H1 (cell line): ENCODE data around the gene TASP1. TPM values are rescaled to one million over a fixed set of nuclear protein-coding genes. Genes with fewer than 3 reads are reported as not detected.

Experiments used
- CTCF ChIA-PET: fragments of 300-600 bp; sonication (Branson Sonifier 250); formaldehyde crosslinking; loops from one replicate; lab custom pipeline; 2021; ENCODE audit not compliant: partially characterized antibody; lab: Charles Lee
- POLR2A ChIA-PET: fragments of 300-600 bp; sonication (Branson Sonifier 250); formaldehyde crosslinking; loops from one replicate; lab custom pipeline; 2021; ENCODE audit warnings: inconsistent platforms; ENCODE audit not compliant: partially characterized antibody; lab: Charles Lee
- DNase-seq, 2 experiments: peaks; one replicate each; pipeline versions ENCODE4 v3.0.0 to v3.0.0-alpha.2; 2010 to 2022; ENCODE audit warnings: low spot score in 2 of 2, low read depth in 1 of 2, mixed read lengths in 1 of 2
- FAIRE-seq: peaks from 2 replicates; lab custom pipeline; 2011; peaks lifted over from hg19 to GRCh38; lab: Jason Lieb, UNC
- H2AFZ ChIP-seq: 2 replicates; pipeline ENCODE4 v1.8.1; 2012; ENCODE audit warnings: low read length, inconsistent platforms
- H2AK5ac ChIP-seq: 2 replicates; pipeline ENCODE4 v1.6.1; 2013; ENCODE audit warnings: low read depth, low read length
- H2BK120ac ChIP-seq: replicated peaks from 2 replicates; pipeline ENCODE3; 2013; ENCODE audit warnings: low read depth, low read length, inconsistent platforms
- H2BK12ac ChIP-seq: 2 replicates; pipeline ENCODE4 v1.6.1; 2013; ENCODE audit warnings: low read depth, low read length
- H2BK15ac ChIP-seq: 2 replicates; pipeline ENCODE4 v1.6.1; 2013; ENCODE audit warnings: low read length
- H2BK20ac ChIP-seq: 2 replicates; pipeline ENCODE4 v1.6.1; 2013; ENCODE audit warnings: low read length
- H2BK5ac ChIP-seq: 2 replicates; pipeline ENCODE4 v1.6.1; 2013; ENCODE audit warnings: low read depth, low read length
- H3K14ac ChIP-seq: 2 replicates; pipeline ENCODE4 v1.6.1; 2013; ENCODE audit warnings: inconsistent platforms; ENCODE audit not compliant: insufficient read length
- H3K18ac ChIP-seq: 2 replicates; pipeline ENCODE4 v1.6.1; 2013; ENCODE audit warnings: low read length; ENCODE audit errors: extremely low read depth
- H3K23ac ChIP-seq: 2 replicates; pipeline ENCODE4 v1.6.1; 2013; ENCODE audit warnings: inconsistent platforms; ENCODE audit not compliant: insufficient read length
- H3K23me2 ChIP-seq: 2 replicates; pipeline ENCODE4 v1.6.1; 2013; ENCODE audit warnings: low read depth, low read length
- H3K27ac ChIP-seq: 2 replicates; pipeline ENCODE4 v1.6.1; 2011; ENCODE audit warnings: low read depth, low read length, inconsistent platforms
- H3K27me3 ChIP-seq, 4 experiments: replicated peaks in 1 of 4; 1 replicate in 1 of 4; 2 replicates in 3 of 4; pipeline versions ENCODE4 v1.6.1 to v1.8.1; 2011 to 2013; ENCODE audit warnings: low read length in 3 of 4, mild to moderate bottlenecking in 3 of 4, inconsistent platforms in 2 of 4, mixed read lengths in 2 of 4, moderate library complexity in 1 of 4; ENCODE audit not compliant: control insufficient read depth in 3 of 4, insufficient read depth in 3 of 4; ENCODE audit errors: extremely low read depth in 1 of 4
- H3K36me3 ChIP-seq, 4 experiments: 2 replicates each; pipeline versions ENCODE4 v1.6.1 to v1.8.1; 2011 to 2013; ENCODE audit warnings: mild to moderate bottlenecking in 4 of 4, low read length in 3 of 4, moderate library complexity in 2 of 4, control low read depth in 1 of 4, inconsistent platforms in 1 of 4; ENCODE audit not compliant: insufficient read depth in 4 of 4, control insufficient read depth in 2 of 4
- H3K4ac ChIP-seq: replicated peaks from 2 replicates; pipeline ENCODE3; 2013; ENCODE audit warnings: low read length, low read depth, mixed read lengths, inconsistent platforms; ENCODE audit not compliant: insufficient read length
- H3K4me1 ChIP-seq, 4 experiments: replicated peaks in 1 of 4; 1 replicate in 1 of 4; 2 replicates in 3 of 4; pipeline versions ENCODE4 v1.6.1 to v1.8.1; 2011 to 2013; ENCODE audit warnings: low read length in 3 of 4, inconsistent platforms in 2 of 4, mixed read lengths in 1 of 4; ENCODE audit not compliant: insufficient read depth in 4 of 4, control insufficient read depth in 3 of 4
- H3K4me2 ChIP-seq, 2 experiments: 2 replicates each; pipeline versions ENCODE4 v1.6.1 to v1.8.1; 2011 to 2013; ENCODE audit warnings: low read depth in 2 of 2, low read length in 2 of 2, control low read depth in 1 of 2, inconsistent platforms in 1 of 2, mild to moderate bottlenecking in 1 of 2; ENCODE audit not compliant: insufficient read depth in 1 of 2
- H3K4me3 ChIP-seq, 4 experiments: fragments of 200-600, 300-600 bp in 1 of 4; sonication (generic), shearing (Covaris generic), sonication (Bioruptor Twin) in 1 of 4; 2 replicates each; pipeline versions ENCODE4 v1.5.1 to v1.8.1; 2011 to 2016; ENCODE audit warnings: low read length in 4 of 4, low read depth in 3 of 4, control low read depth in 2 of 4, inconsistent platforms in 2 of 4, mild to moderate bottlenecking in 2 of 4, mixed read lengths in 1 of 4, moderate library complexity in 1 of 4; ENCODE audit not compliant: insufficient read depth in 2 of 4; ENCODE audit errors: extremely low read depth in 1 of 4
- H3K56ac ChIP-seq: replicated peaks from 2 replicates; pipeline ENCODE3; 2013; ENCODE audit warnings: low read depth, mild to moderate bottlenecking, mixed read lengths, low read length, inconsistent platforms; ENCODE audit not compliant: insufficient read length
- H3K79me1 ChIP-seq: 2 replicates; pipeline ENCODE4 v1.6.1; 2013; ENCODE audit warnings: low read depth, low read length, control low read depth
- H3K79me2 ChIP-seq, 2 experiments: 2 replicates each; pipeline versions ENCODE4 v1.6.1 to v1.8.1; 2012 to 2013; ENCODE audit warnings: low read length in 2 of 2, mild to moderate bottlenecking in 2 of 2, inconsistent platforms in 1 of 2; ENCODE audit not compliant: insufficient read depth in 2 of 2, control insufficient read depth in 1 of 2
- H3K9ac ChIP-seq, 4 experiments: replicated peaks in 1 of 4; 1 replicate in 1 of 4; 2 replicates in 3 of 4; pipeline versions ENCODE4 v1.6.1 to v1.8.1; 2011 to 2013; ENCODE audit warnings: low read depth in 3 of 4, low read length in 3 of 4, control low read depth in 2 of 4, mild to moderate bottlenecking in 2 of 4, moderate library complexity in 2 of 4, inconsistent platforms in 1 of 4; ENCODE audit errors: extremely low read depth in 1 of 4
- H3K9me3 ChIP-seq, 2 experiments: 2 replicates each; pipeline versions ENCODE4 v1.6.1 to v1.8.1; 2012 to 2013; ENCODE audit warnings: mild to moderate bottlenecking in 2 of 2, moderate library complexity in 2 of 2, control low read depth in 1 of 2, inconsistent platforms in 1 of 2, low read depth in 1 of 2, low read length in 1 of 2, mixed read lengths in 1 of 2; ENCODE audit not compliant: insufficient read depth in 2 of 2
- H4K20me1 ChIP-seq, 2 experiments: replicated peaks in 1 of 2; 2 replicates each; pipeline versions ENCODE3 to v1.8.1; 2011 to 2013; ENCODE audit warnings: inconsistent platforms in 2 of 2, low read length in 2 of 2, mild to moderate bottlenecking in 1 of 2; ENCODE audit not compliant: insufficient read depth in 2 of 2, control insufficient read depth in 1 of 2
- H4K5ac ChIP-seq: 2 replicates; pipeline ENCODE4 v1.6.1; 2013; ENCODE audit warnings: low read length, low read depth, mixed read lengths, inconsistent platforms; ENCODE audit not compliant: insufficient read length
- H4K8ac ChIP-seq: 2 replicates; pipeline ENCODE4 v1.8.0; 2013; ENCODE audit warnings: mild to moderate bottlenecking, moderate library complexity, low read length, inconsistent platforms; ENCODE audit not compliant: insufficient read depth; ENCODE audit errors: extremely low read depth
- H4K91ac ChIP-seq: replicated peaks from 2 replicates; pipeline ENCODE3; 2013; ENCODE audit warnings: low read length, mixed read lengths, inconsistent platforms; ENCODE audit not compliant: insufficient read length
- EGR1 ChIP-seq: IDR thresholded peaks from 2 replicates; pipeline ENCODE4 v1.6.1; 2011; ENCODE audit warnings: low read depth, low read length, borderline replicate concordance
- polyA plus RNA-seq, 7 experiments: library from polyadenylated mRNA; depleted of rRNA in 3 of 7; stranded (reverse) in 5 of 7; unstranded in 2 of 7; fragments of >200 nt in 5 of 7; fragments of 200-250 nt in 2 of 7; gene quantifications; 1 replicate in 5 of 7; 2 replicates in 1 of 7; 4 replicates in 1 of 7; pipeline versions ENCODE4 v1.2.1 to v1.2.3, GENCODE V29; 2011 to 2013; ENCODE audit warnings: missing spikeins in 2 of 7, mixed read lengths in 2 of 7
- total RNA-seq: library from RNA; stranded (reverse); fragmentation: NEBNext Ultra II Directional; extraction: Animal tissue kit (Norgen Biotek cat#: 25700); gene quantifications from 2 replicates; pipeline ENCODE4 v1.2.1, GENCODE V29; 2021

Gene TASP1
- total and polyA plus RNA-seq, 2 of the 8 experiments (the other 6 are each of a cell fraction or from before 2014, with no cell fraction given) = 4.5 to 10.9 TPM

DNA sequence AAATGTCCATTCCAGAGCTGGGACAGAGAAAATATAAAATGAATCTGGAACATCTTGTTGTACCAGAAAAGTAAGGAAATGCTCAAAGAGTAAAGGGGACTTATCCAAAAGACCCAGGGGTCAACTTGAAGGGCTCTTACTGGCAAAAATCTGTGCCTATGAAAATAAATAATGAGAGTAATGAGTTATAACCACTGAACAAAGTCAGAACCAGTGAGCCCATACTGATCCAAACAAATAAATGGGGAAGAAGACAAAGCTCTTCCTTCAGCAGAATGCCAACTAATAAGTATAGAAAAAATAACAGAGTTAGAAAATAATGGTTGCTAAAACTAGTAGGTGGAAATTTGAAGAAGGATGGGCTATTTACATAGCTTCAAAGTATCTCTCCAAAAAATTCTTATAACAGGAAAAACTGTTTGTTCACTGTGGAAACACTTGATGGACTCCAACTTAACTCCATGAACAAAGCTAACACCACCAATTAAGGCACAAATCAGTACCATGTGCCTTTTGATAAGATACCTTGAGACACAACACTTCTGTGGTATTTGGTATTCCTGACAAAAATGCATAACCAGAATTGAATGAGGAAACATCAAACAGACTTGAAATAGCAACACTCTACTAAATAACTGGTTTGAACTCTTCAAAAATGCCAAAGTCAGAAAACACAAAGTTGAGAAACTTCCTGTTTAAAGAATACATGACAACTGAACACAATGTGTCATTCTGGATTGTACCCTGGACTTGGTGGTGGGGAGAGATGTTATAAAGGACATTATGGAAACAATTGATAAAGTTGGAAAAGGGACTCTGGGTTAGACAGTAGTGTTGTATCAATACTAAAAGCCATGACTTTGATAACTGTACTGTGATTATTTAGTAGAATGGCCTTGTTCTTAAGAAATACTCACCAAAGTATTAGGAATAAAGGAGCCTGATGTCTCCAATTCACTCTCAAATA, 220.2 kb downstream of the TASP1 start:
- no peak for DNase-seq
- no peak overlapping the region for H3K9ac ChIP-seq
- H2BK120ac ChIP-seq = no peak overlapping the region
- no peak overlapping the region for H3K23ac ChIP-seq
- no peak overlapping the region for H3K4ac ChIP-seq
- CTCF ChIA-PET = interaction anchor here (0.6 to 2.4 kb wide), 6 partner anchors 9 to 722 kb away, joined by 3 to 9 read pairs (median 4); no protein-coding TSS in a partner anchor
- no peaks in the 10 kb centered on the region for H3K79me2 ChIP-seq
- no peak overlapping the region for H3K18ac ChIP-seq
- H2BK5ac ChIP-seq = no peak overlapping the region
- no peaks in the 10 kb centered on the region for H3K27me3 ChIP-seq
- TF ChIP-seq EGR1 = no peak
- no peak overlapping the region for H2AK5ac ChIP-seq
- no peak overlapping the region for H4K91ac ChIP-seq
- no peak for FAIRE-seq
- H4K8ac ChIP-seq = no peak overlapping the region
- no peak overlapping the region for H3K4me2 ChIP-seq
- H4K5ac ChIP-seq = no peak overlapping the region
- H3K4me1 ChIP-seq = peaks cover 4 to 7% (median 6%) of the 10 kb centered on the region in 4 experiments; a peak in 5 of 7 replicates
- H2BK12ac ChIP-seq = no peak overlapping the region
- no peaks in the 10 kb centered on the region for H3K9me3 ChIP-seq
- H2BK20ac ChIP-seq = no peak overlapping the region
- H2BK15ac ChIP-seq = no peak overlapping the region
- H4K20me1 ChIP-seq = no peaks in the 10 kb centered on the region
- no peak overlapping the region for H3K56ac ChIP-seq
- POLR2A ChIA-PET = no interaction called here
- no peak overlapping the region for H2AFZ ChIP-seq
- no peaks in the 10 kb centered on the region for H3K79me1 ChIP-seq
- H3K14ac ChIP-seq = no peak overlapping the region
- no peaks in the 10 kb centered on the region; the same call in 1 of the 2 replicates for H3K23me2 ChIP-seq
- no peaks in the 10 kb centered on the region for H3K36me3 ChIP-seq
- H3K4me3 ChIP-seq = no peak overlapping the region
- no peak overlapping the region for H3K27ac ChIP-seq
